Panc1 (cell line): ENCODE data around the gene BICRAL.

Experiments
- CTCF ChIP-seq: fragments of 450-650 bp; IDR thresholded peaks from 2 replicates; pipeline ENCODE4 v1.5.1; 2017; ENCODE audit warnings: mild to moderate bottlenecking
- POLR2AphosphoS5 ChIP-seq: IDR thresholded peaks from 2 replicates; pipeline ENCODE4 v1.6.1; 2012; ENCODE audit warnings: mild to moderate bottlenecking, low read depth, low read length, moderate library complexity
- REST ChIP-seq, 2 experiments: IDR thresholded peaks; 2 replicates each; pipeline ENCODE4 v1.6.1; 2011 to 2012; ENCODE audit warnings: low read depth in 2 of 2, control low read depth in 1 of 2, low read length in 1 of 2, mild to moderate bottlenecking in 1 of 2, moderate library complexity in 1 of 2; ENCODE audit not compliant: insufficient read depth in 1 of 2
- SIN3A ChIP-seq: IDR thresholded peaks from 2 replicates; pipeline ENCODE4 v1.6.1; 2012; ENCODE audit warnings: low read depth, mild to moderate bottlenecking, low read length, moderate library complexity, borderline replicate concordance; ENCODE audit not compliant: insufficient read depth

- TF ChIP-seq CTCF, result no peak
- TF ChIP-seq POLR2AphosphoS5, result no peak
- TF ChIP-seq REST (IDR thresholded peaks at IDR 0.05; ENCODE audit: insufficient read depth in 1 of 2, low read depth in 2 of 2, low read length in 1 of 2), result no peak
- no peak for TF ChIP-seq SIN3A
Measured at GRCh38 chr6:42744351-42744893, 37.4 kb upstream of the BICRAL start.
